22Rv1 (cell line): ENCODE results near the gene STIL.

Experiments used
- ZFX ChIP-seq: fragments of 450-650 bp; IDR thresholded peaks from 2 replicates; pipeline ENCODE4 v1.6.1; 2017; ENCODE audit warnings: antibody characterized with exemption, borderline replicate concordance
- TF ChIP-seq, protein P1 (sequence below): fragments of 450-650 bp; IDR thresholded peaks from 2 replicates; pipeline ENCODE4 v1.5.1; 2017; ENCODE audit warnings: mild to moderate bottlenecking

GRCh38 chr1:47205918-47206317 lies 108.0 kb downstream of the STIL start:
- TF ChIP-seq, protein P1, sequence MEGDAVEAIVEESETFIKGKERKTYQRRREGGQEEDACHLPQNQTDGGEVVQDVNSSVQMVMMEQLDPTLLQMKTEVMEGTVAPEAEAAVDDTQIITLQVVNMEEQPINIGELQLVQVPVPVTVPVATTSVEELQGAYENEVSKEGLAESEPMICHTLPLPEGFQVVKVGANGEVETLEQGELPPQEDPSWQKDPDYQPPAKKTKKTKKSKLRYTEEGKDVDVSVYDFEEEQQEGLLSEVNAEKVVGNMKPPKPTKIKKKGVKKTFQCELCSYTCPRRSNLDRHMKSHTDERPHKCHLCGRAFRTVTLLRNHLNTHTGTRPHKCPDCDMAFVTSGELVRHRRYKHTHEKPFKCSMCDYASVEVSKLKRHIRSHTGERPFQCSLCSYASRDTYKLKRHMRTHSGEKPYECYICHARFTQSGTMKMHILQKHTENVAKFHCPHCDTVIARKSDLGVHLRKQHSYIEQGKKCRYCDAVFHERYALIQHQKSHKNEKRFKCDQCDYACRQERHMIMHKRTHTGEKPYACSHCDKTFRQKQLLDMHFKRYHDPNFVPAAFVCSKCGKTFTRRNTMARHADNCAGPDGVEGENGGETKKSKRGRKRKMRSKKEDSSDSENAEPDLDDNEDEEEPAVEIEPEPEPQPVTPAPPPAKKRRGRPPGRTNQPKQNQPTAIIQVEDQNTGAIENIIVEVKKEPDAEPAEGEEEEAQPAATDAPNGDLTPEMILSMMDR: no peak
- no peak for TF ChIP-seq ZFX
